Small intestine (tissue), 7 donors: ENCODE measurements around the gene TMOD1. TPM values are rescaled to one million over a fixed set of nuclear protein-coding genes. Genes with fewer than 3 reads are reported as not detected.

Source experiments
- DNase-seq, 2 donors: peaks; one replicate each; pipeline versions ENCODE4 v3.0.0 to v3.0.0-alpha.2; 2013
- FAIRE-seq: peaks from 2 replicates; lab custom pipeline; 2012; peaks lifted over from hg19 to GRCh38; lab: Jason Lieb, UNC
- H3K27ac ChIP-seq, 3 donors: one replicate each; pipeline ENCODE4 v1.5.1; 2013; ENCODE audit warnings: low read length in 2 of 3, mild to moderate bottlenecking in 2 of 3, control low read depth in 1 of 3, inconsistent platforms in 1 of 3, low read depth in 1 of 3, moderate library complexity in 1 of 3
- H3K27me3 ChIP-seq, 3 donors: one replicate each; pipeline ENCODE4 v1.6.1; 2013; ENCODE audit warnings: low read length in 3 of 3, inconsistent platforms in 1 of 3; ENCODE audit not compliant: control insufficient read depth in 3 of 3, insufficient read depth in 3 of 3
- H3K36me3 ChIP-seq, 3 donors: one replicate each; pipeline ENCODE4 v1.6.1; 2013; ENCODE audit warnings: low read length in 3 of 3, inconsistent platforms in 1 of 3, low read depth in 1 of 3, mild to moderate bottlenecking in 1 of 3, moderate library complexity in 1 of 3; ENCODE audit not compliant: control insufficient read depth in 3 of 3, insufficient read depth in 2 of 3
- H3K4me1 ChIP-seq, 3 donors: one replicate each; pipeline ENCODE4 v1.6.1; 2013; ENCODE audit warnings: low read length in 2 of 3, inconsistent platforms in 1 of 3, low read depth in 1 of 3, mild to moderate bottlenecking in 1 of 3, moderate library complexity in 1 of 3; ENCODE audit not compliant: control insufficient read depth in 3 of 3, insufficient read depth in 2 of 3
- H3K4me3 ChIP-seq, 3 donors: one replicate each; pipeline ENCODE4 v1.5.1; 2013; ENCODE audit warnings: low read length in 3 of 3, control low read depth in 1 of 3, inconsistent platforms in 1 of 3, low read depth in 1 of 3, mild to moderate bottlenecking in 1 of 3, moderate library complexity in 1 of 3
- H3K9me3 ChIP-seq, 2 donors: one replicate each; pipeline ENCODE4 v1.6.1; 2013; ENCODE audit warnings: low read depth in 1 of 2, low read length in 1 of 2; ENCODE audit not compliant: control insufficient read depth in 2 of 2, insufficient read depth in 1 of 2
- WGBS, 3 donors: extraction: QIAGEN DNeasy Blood & Tissue Kit; methylation state at CpG; one replicate each; pipeline ENCODE4 v1.1.7; 2013; 5-methylcytosine and 5-hydroxymethylcytosine counted together
- polyA plus RNA-seq, 4 donors: library from polyadenylated mRNA; stranded (reverse) in 3 of 4; unstranded in 1 of 4; fragments of 200-250 nt in 3 of 4; fragments of 120-200 nt in 1 of 4; gene quantifications; one replicate each; pipeline versions ENCODE4 v1.2.1 to v1.2.3, GENCODE V29; 2013
- donor health status: healthy with polysubstance abuse.
- donor health status: control.
- donor health status: control.
- donor health status: Bipolar disorder and iron deficiency.
- donor health status: healthy.

Gene TMOD1
- polyA plus RNA-seq, 4 donors, result 1.1 to 9.9 (median 1.6) TPM

DNA sequence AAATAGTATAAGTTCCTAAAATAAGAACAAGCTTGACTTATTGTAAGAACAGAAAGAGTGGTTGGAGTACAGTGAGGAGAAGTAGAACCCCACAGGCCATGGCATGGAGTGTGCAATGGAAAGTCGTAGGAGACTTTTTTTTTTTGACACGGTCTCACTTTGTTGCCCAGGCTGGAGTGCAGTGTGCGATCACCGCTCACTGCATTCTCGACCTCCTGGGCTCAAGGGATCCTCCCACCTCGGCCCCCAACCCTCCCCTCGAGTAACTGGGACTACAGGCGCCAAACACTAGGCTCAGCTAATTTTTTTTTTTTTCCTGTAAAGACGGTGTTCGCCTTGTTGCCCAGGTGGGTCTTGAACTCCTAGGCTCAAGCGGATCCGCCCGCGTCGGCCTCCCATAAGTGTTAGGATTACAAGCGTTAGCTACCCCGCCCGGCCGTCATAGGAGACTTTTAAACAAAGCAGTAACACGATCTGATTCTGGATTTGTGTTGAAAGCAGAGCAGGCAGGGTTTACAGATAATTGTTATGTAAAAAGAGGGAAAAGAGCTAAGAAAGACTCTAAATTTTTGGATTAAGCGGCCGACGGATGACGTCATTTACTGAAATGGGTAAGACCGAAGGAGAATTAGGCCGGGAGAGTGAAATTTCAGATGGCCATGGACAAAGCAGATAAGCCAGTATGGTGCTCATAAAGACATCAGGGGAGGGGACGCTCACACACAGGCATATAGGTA, 130.9 kb downstream of the TMOD1 start:
- H3K36me3 ChIP-seq, result peaks cover 0 to 3% (median 0%) of the 10 kb centered on the region in 3 donors
- FAIRE-seq, result no peak
- peak in 1 of 2 donors; percentile 10 for DNase-seq
- H3K27me3 ChIP-seq, result no peaks in the 10 kb centered on the region
- H3K4me3 ChIP-seq, result peak overlapping the region; percentile 53 to 94 (median 90)
- 1 to 2% (median 1%) methylated on average over 27 of the region's 27 CpGs for WGBS, 3 donors
- no peaks in the 10 kb centered on the region for H3K9me3 ChIP-seq
- H3K4me1 ChIP-seq, result peaks cover 2 to 16% (median 7%) of the 10 kb centered on the region in 3 donors
- peak overlapping the region; percentile 98 to 100 (median 99) for H3K27ac ChIP-seq

- H3K27ac ChIP-seq, result peak within 1 kb of the TSS; percentile 98 to 100 (median 99)
- no peaks in the 10 kb centered on the region for H3K9me3 ChIP-seq
- H3K27me3 ChIP-seq, result no peaks in the 10 kb centered on the region
- H3K4me1 ChIP-seq, result peaks cover 2 to 16% (median 5%) of the 10 kb centered on the region in 3 donors
- peak within 1 kb of the TSS; percentile 85 to 94 (median 90) for H3K4me3 ChIP-seq
- H3K36me3 ChIP-seq, result peaks cover 0 to 3% (median 0%) of the 10 kb centered on the region in 3 donors
- DNase-seq (peak; percentile 98 to 99), FAIRE-seq (no peak)
- WGBS, 3 donors, result 0% methylated on average over 78 to 83 of the region's 83 CpGs
Observed at GRCh38 chr9:97632985-97633858, 131.8 kb downstream of the TMOD1 start, which contains the start of the genes NCBP1 and TSTD2. Gene NCBP1 (plus strand): TSS chr9:97633821. CDS start chr9:97633882, 61 bp downstream. Gene TSTD2 (minus strand): TSS chr9:97633368. CDS start chr9:97627562, 5,806 bp downstream.

DNA sequence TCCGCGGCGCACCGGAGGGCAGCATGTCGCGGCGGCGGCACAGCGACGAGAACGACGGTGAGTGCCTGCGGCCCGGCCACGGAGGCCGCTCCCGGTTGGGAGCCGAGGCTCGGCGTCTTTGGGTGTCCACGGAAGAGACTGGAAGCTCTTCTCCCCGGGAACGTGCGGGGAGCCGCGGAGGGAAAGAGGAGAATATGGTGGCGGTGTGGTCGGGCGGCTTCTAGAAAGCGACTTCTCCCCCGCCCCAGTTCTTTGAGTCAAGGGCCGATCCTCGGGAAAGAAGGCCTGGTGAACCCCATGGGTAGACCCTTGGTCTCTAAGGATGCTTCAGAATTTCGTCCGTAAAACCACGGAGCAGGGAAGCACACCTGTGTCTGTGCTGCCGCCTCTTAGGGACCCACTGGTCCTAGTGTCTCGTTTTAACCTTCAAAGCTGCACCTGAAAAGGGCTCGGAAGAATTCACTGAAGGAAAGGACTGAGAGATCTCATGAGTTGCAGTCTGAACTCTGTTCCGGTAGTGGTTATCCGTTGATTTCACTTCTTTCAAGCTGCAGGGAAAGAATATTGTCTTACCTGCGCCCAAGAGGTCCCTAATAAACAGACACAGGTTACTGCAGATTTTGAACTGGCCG, 132.5 kb downstream of the TMOD1 start:
- DNase-seq, result peak in 1 of 2 donors; percentile 38
- no peak for FAIRE-seq
- H3K4me3 ChIP-seq, result peak overlapping the region; percentile 85 to 94 (median 90)
- peaks cover 2 to 16% (median 4%) of the 10 kb centered on the region in 3 donors for H3K4me1 ChIP-seq
- 0 to 1% (median 1%) methylated on average over 41 to 43 of the region's 43 CpGs for WGBS, 3 donors
- H3K27me3 ChIP-seq, result no peaks in the 10 kb centered on the region
- H3K27ac ChIP-seq, result peak overlapping the region; percentile 98 to 100 (median 99)
- peaks cover 0 to 3% (median 0%) of the 10 kb centered on the region in 3 donors for H3K36me3 ChIP-seq
- H3K9me3 ChIP-seq, result no peaks in the 10 kb centered on the region

DNA sequence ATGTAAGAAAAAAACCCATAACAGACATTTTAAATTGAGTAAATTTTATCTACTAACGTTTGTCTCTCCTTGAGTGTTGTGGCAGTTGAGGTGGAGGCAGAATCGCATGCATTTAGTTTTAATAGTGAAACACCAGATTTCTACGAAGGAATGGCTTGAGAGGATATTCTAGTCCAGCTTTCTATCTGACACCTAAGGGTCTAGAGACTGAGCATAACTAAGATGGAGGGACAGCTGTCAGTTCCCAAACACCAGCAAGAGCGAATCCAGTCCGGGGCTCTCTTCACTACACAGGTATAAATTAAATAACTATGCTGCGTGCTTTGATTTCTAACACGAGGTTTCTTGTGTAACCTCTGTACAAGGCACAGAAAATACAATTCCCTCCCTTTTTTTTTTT, 133.6 kb downstream of the TMOD1 start:
- Histone ChIP-seq H3K27me3 (no peaks in the 10 kb centered on the region), H3K9me3 (no peaks in the 10 kb centered on the region), H3K4me3 (peak overlapping the region in 2 of 3 donors; percentile 90 to 94), H3K36me3 (peaks cover 0 to 3% (median 0%) of the 10 kb centered on the region in 3 donors), H3K4me1 (peaks cover 2 to 16% (median 4%) of the 10 kb centered on the region in 3 donors), H3K27ac (peak overlapping the region in 1 of 3 donors; percentile 100)
- FAIRE-seq (no peak), DNase-seq (no peak)
- 58 to 69% (median 64%) methylated on average over 7 of the region's 7 CpGs for WGBS, 3 donors

- FAIRE-seq (no peak), DNase-seq (no peak)
- Histone ChIP-seq H3K4me1 (peaks cover 4 to 11% (median 5%) of the 10 kb centered on the region in 3 donors), H3K36me3 (peaks cover 0 to 3% (median 0%) of the 10 kb centered on the region in 3 donors), H3K27ac (no peak overlapping the region), H3K27me3 (no peaks in the 10 kb centered on the region), H3K4me3 (no peak overlapping the region), H3K9me3 (no peaks in the 10 kb centered on the region)
- WGBS, 3 donors, result 52 to 71% (median 54%) methylated on average over 3 of the region's 3 CpGs
Observed at GRCh38 chr9:97636903-97637302, 135.4 kb downstream of the TMOD1 start.

DNA sequence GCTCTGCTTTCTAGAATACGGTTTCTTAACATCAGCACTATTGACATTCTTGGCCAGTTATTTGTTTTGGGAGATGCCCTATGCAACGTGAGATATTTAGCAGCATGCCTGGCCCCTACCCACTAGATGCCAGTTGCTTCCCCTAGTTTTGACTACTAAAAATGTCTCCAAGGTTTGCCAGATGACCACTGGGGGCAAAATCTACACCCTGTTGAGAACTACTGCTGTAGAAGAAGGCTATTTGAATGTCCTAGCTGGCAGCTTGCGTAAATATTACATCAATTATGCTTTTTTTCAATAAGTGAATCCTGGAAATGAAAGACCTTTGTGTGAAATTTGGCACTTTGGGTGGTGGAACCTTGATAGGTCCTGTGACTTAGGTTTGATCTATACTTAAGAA, 137.2 kb downstream of the TMOD1 start:
- DNase-seq, result no peak
- Histone ChIP-seq H3K27ac (no peak overlapping the region), H3K4me1 (peaks cover 4 to 10% (median 5%) of the 10 kb centered on the region in 3 donors), H3K27me3 (no peaks in the 10 kb centered on the region), H3K36me3 (peaks cover 0 to 4% (median 3%) of the 10 kb centered on the region in 3 donors), H3K9me3 (no peaks in the 10 kb centered on the region), H3K4me3 (no peak overlapping the region)
- 80 to 85% (median 81%) methylated on average over 3 of the region's 3 CpGs for WGBS, 3 donors
- no peak for FAIRE-seq

DNA sequence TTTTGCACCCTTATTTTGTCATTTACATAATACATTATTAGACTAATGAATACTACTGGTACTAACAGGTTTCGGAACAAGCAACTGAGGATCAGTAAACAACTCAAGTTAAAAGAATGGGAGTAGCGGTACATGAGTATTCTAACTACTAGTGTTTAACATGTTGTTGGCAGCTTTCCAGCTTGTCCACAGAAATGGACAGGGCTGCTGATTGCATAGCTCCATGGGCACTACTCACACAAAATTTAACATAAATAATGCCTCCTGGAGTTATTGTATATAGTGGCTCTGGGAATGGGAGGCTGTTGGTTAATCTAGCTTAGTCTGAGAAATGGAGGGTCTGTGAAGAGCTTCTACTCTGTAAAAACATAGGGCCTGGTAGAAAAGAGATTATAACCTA, 138.9 kb downstream of the TMOD1 start:
- no peak for DNase-seq
- 80 to 92% (median 86%) methylated on average over 2 of the region's 2 CpGs for WGBS, 3 donors
- no peak overlapping the region for H3K4me3 ChIP-seq

GRCh38 chr9:97645720-97646119, 144.3 kb downstream of the TMOD1 start:
- no peak overlapping the region for H3K27ac ChIP-seq
- no peak overlapping the region for H3K4me3 ChIP-seq
- H3K36me3 ChIP-seq, result peaks cover 4 to 16% (median 9%) of the 10 kb centered on the region in 3 donors
- no peaks in the 10 kb centered on the region for H3K4me1 ChIP-seq
- no peaks in the 10 kb centered on the region for H3K27me3 ChIP-seq
- no peaks in the 10 kb centered on the region for H3K9me3 ChIP-seq
- no peak for FAIRE-seq
- DNase-seq, result no peak

More for the DNA sequence above, 138.9 kb downstream of the TMOD1 start:
- H3K36me3 ChIP-seq, result peaks cover 0 to 9% (median under 1%) of the 10 kb centered on the region in 3 donors
- H3K9me3 ChIP-seq, result no peaks in the 10 kb centered on the region
- H3K27ac ChIP-seq, result no peak overlapping the region
- FAIRE-seq, result no peak
- H3K4me1 ChIP-seq, result peaks cover 0 to 4% (median 3%) of the 10 kb centered on the region in 3 donors
- no peaks in the 10 kb centered on the region for H3K27me3 ChIP-seq
